Breast epithelium (tissue), 3 donors: Measurements from ENCODE around the gene PTP4A1.

Experiments used
- POLR2A ChIP-seq: fragments of 450-650 bp; IDR thresholded peaks from one replicate; pipeline ENCODE4 v1.6.1; 2016; ENCODE audit warnings: antibody characterized with exemption, mild to moderate bottlenecking, moderate library complexity
- POLR2AphosphoS5 ChIP-seq, 3 donors: sonication (generic); formaldehyde crosslinking; IDR thresholded peaks; one replicate each; pipeline ENCODE4 v1.6.1; 2017; ENCODE audit warnings: antibody characterized with exemption in 3 of 3
- TF ChIP-seq, protein P1 (sequence below), 3 donors: fragments of 450-650 bp; IDR thresholded peaks; one replicate each; pipeline ENCODE4 v1.5.1; 2016 to 2017; ENCODE audit warnings: antibody characterized with exemption in 3 of 3, mild to moderate bottlenecking in 3 of 3, moderate library complexity in 3 of 3

DNA sequence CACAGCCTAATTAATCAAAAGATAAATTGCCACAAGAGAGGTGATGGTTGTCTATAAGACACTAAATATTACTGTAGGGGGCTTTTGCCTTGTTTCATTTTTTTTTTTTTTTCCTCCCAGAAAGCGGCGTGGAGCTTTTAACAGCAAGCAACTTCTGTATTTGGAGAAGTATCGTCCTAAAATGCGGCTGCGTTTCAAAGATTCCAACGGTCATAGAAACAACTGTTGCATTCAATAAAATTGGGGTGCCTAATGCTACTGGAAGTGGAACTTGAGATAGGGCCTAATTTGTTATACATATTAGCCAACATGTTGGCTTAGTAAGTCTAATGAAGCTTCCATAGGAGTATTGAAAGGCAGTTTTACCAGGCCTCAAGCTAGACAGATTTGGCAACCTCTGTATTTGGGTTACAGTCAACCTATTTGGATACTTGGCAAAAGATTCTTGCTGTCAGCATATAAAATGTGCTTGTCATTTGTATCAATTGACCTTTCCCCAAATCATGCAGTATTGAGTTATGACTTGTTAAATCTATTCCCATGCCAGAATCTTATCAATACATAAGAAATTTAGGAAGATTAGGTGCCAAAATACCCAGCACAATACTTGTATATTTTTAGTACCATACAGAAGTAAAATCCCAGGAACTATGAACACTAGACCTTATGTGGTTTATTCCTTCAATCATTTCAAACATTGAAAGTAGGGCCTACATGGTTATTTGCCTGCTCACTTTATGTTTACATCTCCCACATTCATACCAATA, 7.8 kb downstream of the PTP4A1 start:
- TF ChIP-seq, protein P1, sequence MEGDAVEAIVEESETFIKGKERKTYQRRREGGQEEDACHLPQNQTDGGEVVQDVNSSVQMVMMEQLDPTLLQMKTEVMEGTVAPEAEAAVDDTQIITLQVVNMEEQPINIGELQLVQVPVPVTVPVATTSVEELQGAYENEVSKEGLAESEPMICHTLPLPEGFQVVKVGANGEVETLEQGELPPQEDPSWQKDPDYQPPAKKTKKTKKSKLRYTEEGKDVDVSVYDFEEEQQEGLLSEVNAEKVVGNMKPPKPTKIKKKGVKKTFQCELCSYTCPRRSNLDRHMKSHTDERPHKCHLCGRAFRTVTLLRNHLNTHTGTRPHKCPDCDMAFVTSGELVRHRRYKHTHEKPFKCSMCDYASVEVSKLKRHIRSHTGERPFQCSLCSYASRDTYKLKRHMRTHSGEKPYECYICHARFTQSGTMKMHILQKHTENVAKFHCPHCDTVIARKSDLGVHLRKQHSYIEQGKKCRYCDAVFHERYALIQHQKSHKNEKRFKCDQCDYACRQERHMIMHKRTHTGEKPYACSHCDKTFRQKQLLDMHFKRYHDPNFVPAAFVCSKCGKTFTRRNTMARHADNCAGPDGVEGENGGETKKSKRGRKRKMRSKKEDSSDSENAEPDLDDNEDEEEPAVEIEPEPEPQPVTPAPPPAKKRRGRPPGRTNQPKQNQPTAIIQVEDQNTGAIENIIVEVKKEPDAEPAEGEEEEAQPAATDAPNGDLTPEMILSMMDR (IDR thresholded peaks at IDR 0.05): no peak
- TF ChIP-seq POLR2AphosphoS5 (IDR thresholded peaks at IDR 0.05): no peak
- no peak for TF ChIP-seq POLR2A
